Astrocyte of the spinal cord (primary cell): ENCODE results near the gene RNF5.
A peak's percentile ranks its signal among the peaks of the same experiment; 100 is the strongest.

Source experiments
- DNase-seq: peaks from one replicate; pipeline ENCODE4 v3.0.0; 2011; ENCODE audit warnings: low read depth, low spot score
- H3K4me3 ChIP-seq: 2 replicates; pipeline ENCODE4 v1.5.1; 2011; ENCODE audit warnings: low read depth, mild to moderate bottlenecking, low read length, moderate library complexity
- in situ Hi-C: cut with HindIII; loops from 2 replicates; pipeline ENCODE4 v1.10.0; 2017; ENCODE audit warnings: low sequenced_read_pairs
- TF ChIP-seq, protein P1 (sequence below): IDR thresholded peaks from 2 replicates; pipeline ENCODE4 v1.5.1; 2012; ENCODE audit warnings: low read depth, mild to moderate bottlenecking, low read length, inconsistent platforms

RNF5 gene

DNA sequence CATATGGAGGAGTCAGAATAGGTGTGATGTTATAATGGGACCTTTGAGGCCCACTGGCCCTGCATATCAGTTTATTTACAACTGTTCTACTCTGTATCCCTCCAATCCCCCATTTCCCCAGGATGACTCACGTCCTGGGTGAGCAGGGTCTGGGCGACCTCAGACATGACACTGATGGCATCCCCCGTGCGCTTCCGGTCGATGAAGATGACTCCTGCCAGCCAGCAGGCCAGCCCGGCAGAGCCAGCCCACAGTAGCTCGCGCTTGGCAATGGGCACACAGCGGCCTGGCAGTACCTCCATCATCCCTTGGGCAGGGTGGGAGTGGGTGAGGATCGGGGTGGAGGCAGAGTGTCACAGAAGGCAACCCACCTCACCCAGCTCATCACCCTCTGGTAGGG lies 7.9 kb upstream of the RNF5 start:
- no peak for DNase-seq
- no peak overlapping the region for H3K4me3 ChIP-seq
- TF ChIP-seq, protein P1, sequence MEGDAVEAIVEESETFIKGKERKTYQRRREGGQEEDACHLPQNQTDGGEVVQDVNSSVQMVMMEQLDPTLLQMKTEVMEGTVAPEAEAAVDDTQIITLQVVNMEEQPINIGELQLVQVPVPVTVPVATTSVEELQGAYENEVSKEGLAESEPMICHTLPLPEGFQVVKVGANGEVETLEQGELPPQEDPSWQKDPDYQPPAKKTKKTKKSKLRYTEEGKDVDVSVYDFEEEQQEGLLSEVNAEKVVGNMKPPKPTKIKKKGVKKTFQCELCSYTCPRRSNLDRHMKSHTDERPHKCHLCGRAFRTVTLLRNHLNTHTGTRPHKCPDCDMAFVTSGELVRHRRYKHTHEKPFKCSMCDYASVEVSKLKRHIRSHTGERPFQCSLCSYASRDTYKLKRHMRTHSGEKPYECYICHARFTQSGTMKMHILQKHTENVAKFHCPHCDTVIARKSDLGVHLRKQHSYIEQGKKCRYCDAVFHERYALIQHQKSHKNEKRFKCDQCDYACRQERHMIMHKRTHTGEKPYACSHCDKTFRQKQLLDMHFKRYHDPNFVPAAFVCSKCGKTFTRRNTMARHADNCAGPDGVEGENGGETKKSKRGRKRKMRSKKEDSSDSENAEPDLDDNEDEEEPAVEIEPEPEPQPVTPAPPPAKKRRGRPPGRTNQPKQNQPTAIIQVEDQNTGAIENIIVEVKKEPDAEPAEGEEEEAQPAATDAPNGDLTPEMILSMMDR: no peak
- in situ Hi-C loops: no loop called here

DNA sequence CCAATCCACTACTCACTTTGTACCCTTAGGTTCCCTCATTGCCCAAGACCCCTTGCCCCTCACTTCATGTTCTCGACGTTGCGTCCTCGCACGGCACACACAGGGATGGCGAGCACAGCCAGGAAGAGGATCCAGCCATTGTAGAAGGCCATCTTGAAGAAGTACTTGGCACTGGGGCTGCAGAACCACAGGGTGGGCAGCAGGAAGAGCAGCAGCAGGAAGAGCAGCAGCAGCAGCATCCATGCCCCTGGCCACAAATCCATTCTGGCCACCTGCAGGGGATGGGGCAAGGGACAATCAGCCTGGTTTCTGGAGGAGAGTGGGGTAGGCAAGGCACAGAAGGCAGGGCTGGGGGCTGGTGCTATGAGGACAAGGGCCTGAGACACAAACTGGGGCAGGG lies 7.0 kb upstream of the RNF5 start:
- in situ Hi-C loops: no loop called here
- H3K4me3 ChIP-seq: no peak overlapping the region
- DNase-seq: no peak
- TF ChIP-seq, protein P1: no peak

DNA sequence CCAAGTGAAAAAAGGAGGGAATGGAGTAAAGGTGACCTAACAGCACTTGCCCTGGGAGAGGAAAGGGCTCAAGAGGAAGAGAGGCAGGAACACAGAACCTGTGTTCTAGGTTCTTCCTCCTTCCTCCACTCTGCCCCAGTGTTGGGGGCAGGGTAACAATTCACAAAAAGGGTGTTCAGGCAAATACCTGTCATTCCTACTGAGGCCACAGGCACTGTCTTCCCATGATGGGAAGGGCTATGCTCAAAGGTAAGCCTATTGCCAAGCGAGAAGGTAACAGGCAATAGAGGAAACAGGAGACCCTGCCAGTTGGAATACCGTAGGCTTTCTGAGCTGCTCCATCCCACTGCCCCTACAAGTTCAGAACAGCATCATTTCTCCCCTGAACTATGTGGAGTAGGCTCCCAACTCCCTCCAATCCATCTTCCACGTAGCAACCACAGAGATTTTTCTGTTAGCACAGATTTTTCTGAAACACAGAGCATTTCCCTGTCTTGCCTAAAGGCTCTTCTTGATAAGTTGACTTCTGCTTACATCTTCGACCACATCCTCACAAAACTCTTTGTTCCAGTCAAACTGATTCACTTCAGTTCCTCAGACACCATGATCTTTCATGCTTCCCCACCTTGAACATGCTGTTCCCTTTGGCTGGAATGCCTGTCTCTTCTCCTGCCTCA lies 5.0 kb upstream of the RNF5 start:
- TF ChIP-seq, protein P1: no peak
- in situ Hi-C loops: no loop called here
- no peak for DNase-seq
- H3K4me3 ChIP-seq: no peak overlapping the region

DNA sequence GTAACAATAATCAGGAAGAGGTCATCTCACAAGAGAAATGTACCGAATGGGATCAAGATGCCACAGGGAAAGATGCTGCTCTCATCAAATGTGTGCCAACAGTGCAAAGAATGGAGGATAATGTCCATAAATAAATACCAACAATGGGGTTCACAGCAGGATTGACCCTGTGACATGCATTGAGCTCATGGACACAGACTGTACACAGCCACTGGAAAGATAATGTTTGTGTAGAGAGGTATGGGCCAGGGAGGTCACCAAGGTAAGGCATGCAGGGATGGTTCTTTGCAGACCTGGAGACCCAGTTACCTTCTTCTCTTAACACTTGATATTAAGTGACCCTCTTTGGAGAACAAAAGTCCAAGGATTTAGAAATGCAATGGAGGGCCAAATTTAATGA lies 3.8 kb upstream of the RNF5 start:
- no peak overlapping the region for H3K4me3 ChIP-seq
- in situ Hi-C loops: no loop called here
- DNase-seq: no peak
- TF ChIP-seq, protein P1: no peak

DNA sequence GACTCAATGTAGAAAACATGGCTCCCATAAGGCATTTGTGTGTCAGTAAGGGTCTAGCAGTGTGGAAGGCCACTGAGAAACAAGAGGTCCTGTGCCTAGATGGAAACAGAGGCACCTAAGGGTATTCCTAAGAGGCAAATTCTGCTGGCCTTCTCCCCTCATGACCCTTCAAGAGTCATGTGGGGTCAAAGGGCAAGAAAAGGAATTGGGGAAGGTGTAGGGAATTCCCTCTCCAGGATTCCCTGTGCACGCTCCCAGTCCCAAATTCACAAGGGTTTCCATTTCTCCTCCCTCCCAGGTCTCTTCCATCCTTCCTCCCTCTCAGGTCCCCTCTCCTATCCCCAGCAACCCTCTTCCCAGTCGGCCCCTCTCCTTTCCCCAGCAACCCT lies 2.9 kb upstream of the RNF5 start:
- no peak for DNase-seq
- TF ChIP-seq, protein P1: no peak
- peak overlapping the region; percentile 98 for H3K4me3 ChIP-seq
- in situ Hi-C loops: no loop called here

DNA sequence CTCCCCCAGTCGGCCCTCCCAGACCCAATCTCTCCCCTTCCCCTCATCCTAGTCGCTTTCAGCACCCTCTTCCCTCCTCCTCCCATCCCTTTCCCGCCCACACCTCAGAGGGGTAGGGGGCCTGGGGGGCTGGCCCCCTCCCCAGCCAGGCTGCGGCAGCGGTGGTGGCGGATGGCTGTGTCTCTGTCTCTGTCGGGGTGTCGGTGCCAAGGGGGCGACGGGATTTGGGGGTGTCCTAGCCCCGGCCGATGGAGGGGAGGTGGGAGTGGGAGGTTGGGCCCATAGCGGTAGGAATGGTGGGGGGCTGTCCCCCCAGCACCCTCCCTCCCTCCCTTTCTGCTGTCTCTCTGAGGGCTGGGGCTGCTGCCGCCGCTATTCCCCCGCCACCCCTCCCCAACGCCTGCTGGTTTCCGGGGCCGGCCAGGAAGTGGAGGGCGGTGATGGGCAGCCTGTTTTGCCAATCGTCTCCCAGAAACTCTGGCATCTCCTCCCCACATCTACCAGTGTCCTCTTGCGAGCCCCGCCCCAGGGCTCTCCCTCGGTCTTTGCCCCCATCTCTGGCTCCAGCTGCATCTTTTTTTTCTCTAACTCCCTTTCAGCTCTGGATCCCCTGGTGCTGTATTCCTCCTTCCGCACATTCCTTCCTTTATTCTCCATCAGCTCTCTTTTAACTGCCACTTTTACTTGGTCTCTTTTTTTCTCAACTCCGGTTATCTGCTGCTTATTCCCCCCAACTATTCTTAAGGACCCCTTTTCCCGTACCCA lies 2.3 kb upstream of the RNF5 start, which contains the start of gene AGPAT1:
AGPAT1 (minus strand) TSS at position 374 of the 765 bp plus-strand sequence. CDS start 4,588 bp downstream, outside the sequence.
- TF ChIP-seq, protein P1: no peak

More for the DNA sequence above, 2.3 kb upstream of the RNF5 start, which contains the start of gene AGPAT1:
- peak; percentile 97 for DNase-seq
- in situ Hi-C loops: no loop called here
- H3K4me3 ChIP-seq: peak within 1 kb of the TSS; percentile 98
